Tibial nerve (tissue), 3 donors: ENCODE measurements around the gene NEMP2.

Experiments
- CTCF ChIP-seq, 5 experiments: fragments of 200-600 bp in 3 of 5; fragments of 450-650 bp in 2 of 5; sonication (generic) in 3 of 5; IDR thresholded peaks; one replicate each; pipeline ENCODE4 v1.5.1; 2016 to 2019; ENCODE audit warnings: antibody characterized with exemption in 5 of 5, mild to moderate bottlenecking in 3 of 5, moderate library complexity in 2 of 5
- POLR2A ChIP-seq, 2 donors: fragments of 450-650 bp; IDR thresholded peaks; one replicate each; pipeline ENCODE4 v1.6.1; 2017; ENCODE audit warnings: antibody characterized with exemption in 2 of 2, mild to moderate bottlenecking in 2 of 2, moderate library complexity in 2 of 2

DNA sequence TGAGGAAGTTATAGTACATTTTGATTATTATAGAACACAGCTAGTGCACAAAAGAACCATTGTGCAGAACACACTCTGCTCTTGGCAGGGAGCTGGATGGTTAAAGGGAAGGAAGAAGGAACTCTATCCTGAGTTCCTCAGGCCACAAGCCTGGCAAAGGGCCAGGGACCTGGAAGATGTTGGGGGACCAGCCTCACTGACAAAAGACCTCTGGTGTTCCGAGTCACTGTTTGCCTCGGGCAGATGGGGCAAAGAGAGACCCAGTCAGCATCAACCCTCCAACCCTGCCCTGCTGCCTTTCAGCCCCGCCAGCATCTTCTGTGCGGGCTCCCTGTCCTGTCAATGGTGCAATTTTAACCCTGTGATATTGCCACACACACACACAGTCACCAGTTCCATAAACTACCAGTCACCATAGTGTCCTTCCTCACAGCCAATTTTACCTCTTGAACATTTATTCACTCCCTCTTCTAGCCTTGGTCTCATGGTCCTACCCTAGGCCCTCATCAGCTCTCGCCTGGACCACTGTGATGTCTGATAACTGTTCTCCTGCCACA, 21.9 kb downstream of the NEMP2 start:
- TF ChIP-seq CTCF (IDR thresholded peaks at IDR 0.05) = no peak
- TF ChIP-seq POLR2A (IDR thresholded peaks at IDR 0.05) = no peak
